K562 (cell line): ENCODE results near the gene HAX1. TPM values are rescaled to one million over a fixed set of nuclear protein-coding genes. Genes with fewer than 3 reads are reported as not detected.

Experiments used
- ATF7 ChIP-seq: fragments of 450-650 bp; IDR thresholded peaks from 2 replicates; pipeline ENCODE4 v1.7.1; 2014; ENCODE audit warnings: mild to moderate bottlenecking, moderate library complexity
- CBFB ChIP-seq: sonication (generic); formaldehyde crosslinking; IDR thresholded peaks from 2 replicates; pipeline ENCODE4 v1.4.0; 2020; ENCODE audit warnings: mild to moderate bottlenecking, missing genetic modification reagents
- COPS2 ChIP-seq: fragments of 450-650 bp; conservative IDR thresholded peaks from 2 replicates; pipeline ENCODE4 v1.6.1; 2016; ENCODE audit warnings: mild to moderate bottlenecking, moderate library complexity
- E4F1 ChIP-seq: fragments of 250-450 bp; sonication (Bioruptor Pico); IDR thresholded peaks from 2 replicates; pipeline ENCODE4 v1.5.0; 2021; ENCODE audit warnings: mild to moderate bottlenecking, borderline replicate concordance
- ESRRA ChIP-seq: fragments of 450-650 bp; IDR thresholded peaks from 2 replicates; pipeline ENCODE4 v1.6.1; 2014; ENCODE audit warnings: low read depth, mild to moderate bottlenecking, moderate library complexity, borderline replicate concordance
- FOXP1 ChIP-seq: sonication (generic); formaldehyde crosslinking; IDR thresholded peaks from 2 replicates; pipeline ENCODE4 v1.8.0; 2022; ENCODE audit warnings: mild to moderate bottlenecking, missing genetic modification reagents
- HNRNPUL1 ChIP-seq: fragments of 200-400 bp; formaldehyde crosslinking; IDR thresholded peaks from 2 replicates; pipeline ENCODE4 v1.6.1; 2017; ENCODE audit warnings: low read length
- MEF2D ChIP-seq: conservative IDR thresholded peaks from 2 replicates; pipeline ENCODE4 v1.6.1; 2016; ENCODE audit warnings: low read depth, missing genetic modification characterization, missing compliant biosample characterization
- MXI1 ChIP-seq: IDR thresholded peaks from 2 replicates; pipeline ENCODE4 v1.6.1; 2011; ENCODE audit warnings: low read depth, mild to moderate bottlenecking, improper control_type of control experiment, low read length
- MYBL2 ChIP-seq, 2 experiments: fragments of 450-650 bp in 1 of 2; sonication (generic) in 1 of 2; formaldehyde crosslinking in 1 of 2; IDR thresholded peaks; 2 replicates each; pipeline versions ENCODE4 v1.6.1 to v1.8.1; 2017 to 2022; ENCODE audit warnings: borderline replicate concordance in 1 of 2, inconsistent platforms in 1 of 2, low read depth in 1 of 2, mild to moderate bottlenecking in 1 of 2, missing genetic modification reagents in 1 of 2, moderate library complexity in 1 of 2
- NR4A1 ChIP-seq, 2 experiments: fragments of 250-450 bp in 1 of 2; fragments of 450-650 bp in 1 of 2; sonication (Bioruptor Pico) in 1 of 2; IDR thresholded peaks; 2 replicates each; pipeline versions ENCODE4 v1.4.0 to v1.6.1; 2016 to 2020; ENCODE audit warnings: mild to moderate bottlenecking in 2 of 2, missing compliant biosample characterization in 1 of 2, missing genetic modification characterization in 1 of 2, moderate library complexity in 1 of 2
- SPI1 ChIP-seq: IDR thresholded peaks from 2 replicates; pipeline ENCODE4 v1.6.1; 2011; ENCODE audit warnings: low read depth, low read length, control low read depth, borderline replicate concordance
- TAF9B ChIP-seq: fragments of 450-650 bp; IDR thresholded peaks from 2 replicates; pipeline ENCODE4 v1.6.1; 2018; ENCODE audit warnings: mild to moderate bottlenecking; ENCODE audit not compliant: partially characterized antibody
- ZC3H4 ChIP-seq: sonication (generic); formaldehyde crosslinking; IDR thresholded peaks from 2 replicates; pipeline ENCODE4 v1.9.0; 2021; ENCODE audit warnings: missing genetic modification reagents, borderline replicate concordance
- ZFP30 ChIP-seq: fragments of 250-450 bp; sonication (Bioruptor Pico); IDR thresholded peaks from 2 replicates; pipeline ENCODE4 v1.8.0; 2022; ENCODE audit warnings: moderate library complexity, mild to moderate bottlenecking, inconsistent platforms, borderline replicate concordance
- ZNF57 ChIP-seq: fragments of 450-650 bp; formaldehyde crosslinking; IDR thresholded peaks from 2 replicates; pipeline ENCODE4 v1.4.0; 2020; ENCODE audit warnings: mild to moderate bottlenecking, moderate library complexity
- ZNF589 ChIP-seq: fragments of 200-800 bp; sonication (Bioruptor generic); IDR thresholded peaks from 2 replicates; pipeline ENCODE4 v1.6.1; 2016; ENCODE audit warnings: low read depth, missing genetic modification characterization, missing compliant biosample characterization
- ZNF76 ChIP-seq: fragments of 250-450 bp; sonication (Bioruptor Pico); IDR thresholded peaks from 2 replicates; pipeline ENCODE4 v1.4.0; 2020; ENCODE audit warnings: mild to moderate bottlenecking, moderate library complexity, borderline replicate concordance
- polyA plus RNA-seq, 8 experiments: library from polyadenylated mRNA; depleted of rRNA in 4 of 8; stranded (reverse) in 5 of 8; unstranded in 3 of 8; fragments of >200 nt; fragmentation: Nextera tagmentation in 2 of 8; fragmentation: Illumina TruSeq in 1 of 8; extraction: Ambion mirVana in 2 of 8; extraction: Trizol in 1 of 8; gene quantifications; 2 replicates each; pipeline versions ENCODE4 v1.2.1 to v1.2.3, GENCODE V29; 2011 to 2014; ENCODE audit warnings: inconsistent platforms in 1 of 8, missing spikeins in 1 of 8
- total RNA-seq, 7 experiments: library from RNA; depleted of rRNA in 6 of 7; stranded (reverse); fragments of >200 nt in 6 of 7; fragmentation: Illumina TruSeq in 2 of 7; extraction: Trizol in 2 of 7; gene quantifications; 2 replicates each; pipeline versions ENCODE4 v1.2.1 to v1.2.3, GENCODE V29; 2011 to 2021; ENCODE audit warnings: low replicate concordance in 1 of 7
- TF ChIP-seq, protein P1 (sequence below): fragments of 450-650 bp; formaldehyde crosslinking; conservative IDR thresholded peaks from 2 replicates; pipeline ENCODE4 v1.4.0; 2022; ENCODE audit warnings: mild to moderate bottlenecking, missing genetic modification characterization
- TF ChIP-seq, protein P2 (sequence below): fragments of 450-650 bp; formaldehyde crosslinking; IDR thresholded peaks from 2 replicates; pipeline ENCODE4 v1.4.0; 2022; ENCODE audit warnings: missing genetic modification characterization

The HAX1 gene
- total and polyA plus RNA-seq, 9 of the 15 experiments (the other 6 are each of a cell fraction or from before 2014, with no cell fraction given) = 143 to 492 (median 234) TPM

DNA sequence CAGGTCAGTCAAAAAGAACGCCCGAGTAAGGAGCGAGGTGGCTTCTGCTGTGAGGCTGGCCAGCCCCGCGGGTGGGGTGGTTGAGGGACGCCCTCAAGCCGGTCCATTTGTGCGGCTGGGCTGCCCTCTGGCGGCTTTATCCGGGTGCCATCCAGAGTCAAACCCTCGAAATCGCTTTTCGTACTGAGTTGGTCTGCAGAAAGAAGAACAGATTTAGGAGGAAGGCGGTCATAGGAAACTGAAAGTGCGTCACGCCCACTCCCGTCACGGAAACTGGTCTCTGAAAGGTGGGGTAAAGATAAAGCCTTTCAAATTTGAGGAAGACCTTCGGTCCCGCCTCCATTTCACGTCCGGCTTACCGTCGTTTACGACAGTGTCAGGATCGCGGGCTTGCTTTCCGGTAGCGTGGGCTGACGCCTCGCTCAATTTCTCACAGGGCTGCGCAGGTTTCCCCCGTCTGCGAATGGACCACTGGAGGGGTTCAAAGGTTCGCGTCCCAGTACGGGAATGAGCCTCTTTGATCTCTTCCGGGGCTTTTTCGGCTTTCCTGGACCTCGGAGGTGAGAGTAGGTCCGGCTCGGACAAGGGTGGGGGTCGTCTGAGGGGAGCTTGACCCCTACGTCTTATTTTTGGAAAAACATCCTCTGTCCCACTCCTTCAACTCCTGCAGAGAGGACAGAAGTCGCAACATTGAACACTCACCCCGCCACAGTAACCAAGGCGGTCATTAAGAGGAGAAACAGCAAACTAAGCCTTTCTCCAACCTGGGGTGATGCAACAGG, at the start of gene HAX1 (continued):
- TF ChIP-seq CBFB = no peak
- TF ChIP-seq SPI1 = peak; percentile 89
- TF ChIP-seq, protein P1, sequence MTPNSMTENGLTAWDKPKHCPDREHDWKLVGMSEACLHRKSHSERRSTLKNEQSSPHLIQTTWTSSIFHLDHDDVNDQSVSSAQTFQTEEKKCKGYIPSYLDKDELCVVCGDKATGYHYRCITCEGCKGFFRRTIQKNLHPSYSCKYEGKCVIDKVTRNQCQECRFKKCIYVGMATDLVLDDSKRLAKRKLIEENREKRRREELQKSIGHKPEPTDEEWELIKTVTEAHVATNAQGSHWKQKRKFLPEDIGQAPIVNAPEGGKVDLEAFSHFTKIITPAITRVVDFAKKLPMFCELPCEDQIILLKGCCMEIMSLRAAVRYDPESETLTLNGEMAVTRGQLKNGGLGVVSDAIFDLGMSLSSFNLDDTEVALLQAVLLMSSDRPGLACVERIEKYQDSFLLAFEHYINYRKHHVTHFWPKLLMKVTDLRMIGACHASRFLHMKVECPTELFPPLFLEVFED (CRISPR knock-in tag) = 0 out of 2 replicates have a peak, but pooled peaks have one; percentile 16
- TF ChIP-seq MXI1 = no peak; the same call in 1 of the 2 replicates
- no peak for TF ChIP-seq ZFP30 (CRISPR knock-in tag)
- TF ChIP-seq NR4A1 (CRISPR knock-in tag; IDR thresholded peaks at IDR 0.05) = peak; percentile 19; the same call in 1 of the 2 replicates
- no peak for TF ChIP-seq NR4A1 (tag; IDR thresholded peaks at IDR 0.05)
- peak; percentile 61; the same call in 1 of the 2 replicates for TF ChIP-seq MYBL2 (IDR thresholded peaks at IDR 0.05; ENCODE audit: low read depth)
- TF ChIP-seq MYBL2 (CRISPR knock-in tag; IDR thresholded peaks at IDR 0.05; ENCODE audit: borderline replicate concordance) = no peak
- TF ChIP-seq MEF2D = no peak
- TF ChIP-seq ZNF589 = no peak
- no peak for TF ChIP-seq COPS2
- no peak for TF ChIP-seq ZC3H4 (CRISPR knock-in tag)
- TF ChIP-seq ESRRA = peak; percentile 39; the same call in 1 of the 2 replicates
- peak; percentile 86 for TF ChIP-seq ATF7
- TF ChIP-seq HNRNPUL1 = 0 out of 2 replicates have a peak, but pooled peaks have one; percentile 35
- TF ChIP-seq, protein P2, sequence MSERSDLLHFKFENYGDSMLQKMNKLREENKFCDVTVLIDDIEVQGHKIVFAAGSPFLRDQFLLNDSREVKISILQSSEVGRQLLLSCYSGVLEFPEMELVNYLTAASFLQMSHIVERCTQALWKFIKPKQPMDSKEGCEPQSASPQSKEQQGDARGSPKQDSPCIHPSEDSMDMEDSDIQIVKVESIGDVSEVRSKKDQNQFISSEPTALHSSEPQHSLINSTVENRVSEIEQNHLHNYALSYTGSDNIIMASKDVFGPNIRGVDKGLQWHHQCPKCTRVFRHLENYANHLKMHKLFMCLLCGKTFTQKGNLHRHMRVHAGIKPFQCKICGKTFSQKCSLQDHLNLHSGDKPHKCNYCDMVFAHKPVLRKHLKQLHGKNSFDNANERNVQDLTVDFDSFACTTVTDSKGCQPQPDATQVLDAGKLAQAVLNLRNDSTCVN (CRISPR knock-in tag) = peak; percentile 24; the same call in 1 of the 2 replicates
- TF ChIP-seq FOXP1 (CRISPR knock-in tag) = peak; percentile 67; the same call in 1 of the 2 replicates
- TF ChIP-seq E4F1 = peak; percentile 97
- peak; percentile 79 for TF ChIP-seq TAF9B
- TF ChIP-seq ZNF76 (CRISPR knock-in tag) = no peak
- TF ChIP-seq ZNF57 (CRISPR knock-in tag) = no peak
